Liver (tissue), 9 donors: Measurements from ENCODE around the gene IL1RAPL1. TPM values are rescaled to one million over a fixed set of nuclear protein-coding genes. Genes with fewer than 3 reads are reported as not detected.

Source experiments
- DNase-seq: peaks from one replicate; pipeline ENCODE4 v3.0.0-alpha.2; 2017; ENCODE audit warnings: low spot score
- H3K27ac ChIP-seq, 2 donors: one replicate each; pipeline ENCODE4 v1.7.0; 2013; ENCODE audit warnings: inconsistent platforms in 2 of 2, low read length in 2 of 2, control low read depth in 1 of 2, low read depth in 1 of 2, mild to moderate bottlenecking in 1 of 2
- H3K27me3 ChIP-seq, 4 donors: one replicate each; pipeline versions ENCODE4 v1.6.1 to v1.7.0; 2013; ENCODE audit warnings: low read length in 3 of 4, inconsistent platforms in 1 of 4, mild to moderate bottlenecking in 1 of 4, moderate library complexity in 1 of 4; ENCODE audit not compliant: control insufficient read depth in 4 of 4, insufficient read depth in 4 of 4
- H3K36me3 ChIP-seq, 4 donors: one replicate each; pipeline versions ENCODE4 v1.6.1 to v1.7.0; 2013; ENCODE audit warnings: low read length in 3 of 4, mild to moderate bottlenecking in 3 of 4, low read depth in 1 of 4, moderate library complexity in 1 of 4; ENCODE audit not compliant: control insufficient read depth in 4 of 4, insufficient read depth in 3 of 4
- H3K4me1 ChIP-seq, 4 donors: one replicate each; pipeline versions ENCODE4 v1.6.1 to v1.7.0; 2013; ENCODE audit warnings: low read length in 3 of 4, mild to moderate bottlenecking in 3 of 4, moderate library complexity in 1 of 4; ENCODE audit not compliant: control insufficient read depth in 4 of 4, insufficient read depth in 4 of 4
- H3K4me3 ChIP-seq, 3 donors: one replicate each; pipeline versions ENCODE4 v1.6.1 to v1.7.0; 2013; ENCODE audit warnings: low read length in 3 of 3, control low read depth in 1 of 3, low read depth in 1 of 3, mild to moderate bottlenecking in 1 of 3
- H3K9ac ChIP-seq, 2 donors: one replicate each; pipeline ENCODE4 v1.7.0; 2013; ENCODE audit warnings: low read length in 2 of 2, mild to moderate bottlenecking in 2 of 2, moderate library complexity in 2 of 2, control low read depth in 1 of 2, low read depth in 1 of 2
- H3K9me3 ChIP-seq, 4 donors: one replicate each; pipeline versions ENCODE4 v1.6.1 to v1.7.0; 2013; ENCODE audit warnings: low read length in 3 of 4; ENCODE audit not compliant: control insufficient read depth in 4 of 4
- CTCF ChIP-seq: fragments of 150-350 bp; IDR thresholded peaks from 2 replicates; pipeline ENCODE4 v1.5.1; 2017; ENCODE audit warnings: improper control_type of control experiment, low read depth, low read length; ENCODE audit not compliant: missing input control
- EGR1 ChIP-seq, 2 donors: IDR thresholded peaks; 2 replicates each; pipeline ENCODE4 v1.6.1; 2016 to 2018; ENCODE audit warnings: antibody characterized with exemption in 2 of 2, low read depth in 2 of 2
- FOXA2 ChIP-seq: IDR thresholded peaks from 2 replicates; pipeline ENCODE4 v1.6.1; 2016; ENCODE audit warnings: antibody characterized with exemption
- GABPA ChIP-seq, 2 donors: IDR thresholded peaks in 1 of 2; conservative IDR thresholded peaks in 1 of 2; 2 replicates each; pipeline ENCODE4 v1.6.1; 2016; ENCODE audit warnings: antibody characterized with exemption in 2 of 2, mild to moderate bottlenecking in 1 of 2, moderate library complexity in 1 of 2
- HNF4A ChIP-seq, 2 donors: conservative IDR thresholded peaks; 2 replicates each; pipeline ENCODE4 v1.6.1; 2016; ENCODE audit warnings: antibody characterized with exemption in 2 of 2, mild to moderate bottlenecking in 2 of 2
- HNF4G ChIP-seq: IDR thresholded peaks from 2 replicates; pipeline ENCODE4 v1.6.1; 2016; ENCODE audit warnings: antibody characterized with exemption
- JUND ChIP-seq, 2 donors: IDR thresholded peaks; 2 replicates each; pipeline ENCODE4 v1.6.1; 2016; ENCODE audit warnings: antibody characterized with exemption in 2 of 2
- MAX ChIP-seq: IDR thresholded peaks from 2 replicates; pipeline ENCODE4 v1.6.1; 2016; ENCODE audit warnings: antibody characterized with exemption
- NR2F2 ChIP-seq: IDR thresholded peaks from 2 replicates; pipeline ENCODE4 v1.6.1; 2016; ENCODE audit warnings: antibody characterized with exemption
- RAD21 ChIP-seq, 2 donors: IDR thresholded peaks; 2 replicates each; pipeline ENCODE4 v1.6.1; 2016; ENCODE audit warnings: antibody characterized with exemption in 2 of 2, mild to moderate bottlenecking in 2 of 2
- REST ChIP-seq: IDR thresholded peaks from 2 replicates; pipeline ENCODE4 v1.6.1; 2016; ENCODE audit warnings: antibody characterized with exemption, mild to moderate bottlenecking
- RXRA ChIP-seq, 2 donors: IDR thresholded peaks; 2 replicates each; pipeline ENCODE4 v1.6.1; 2017 to 2018; ENCODE audit warnings: antibody characterized with exemption in 2 of 2, mild to moderate bottlenecking in 1 of 2
- SP1 ChIP-seq: IDR thresholded peaks from 2 replicates; pipeline ENCODE4 v1.6.1; 2018; ENCODE audit warnings: antibody characterized with exemption, mild to moderate bottlenecking
- TAF1 ChIP-seq: conservative IDR thresholded peaks from 2 replicates; pipeline ENCODE4 v1.6.1; 2016; ENCODE audit warnings: antibody characterized with exemption, mild to moderate bottlenecking
- WGBS: extraction: QIAGEN DNeasy Blood & Tissue Kit; methylation state at CpG from one replicate; pipeline ENCODE4 v1.1.7; 2013; 5-methylcytosine and 5-hydroxymethylcytosine counted together
- polyA plus RNA-seq, 2 donors: library from polyadenylated mRNA; stranded (reverse) in 1 of 2; unstranded in 1 of 2; fragments of 200-250 nt in 1 of 2; fragments of >200 nt in 1 of 2; fragmentation: Nextera tagmentation in 1 of 2; extraction: Ambion mirVana in 1 of 2; gene quantifications; one replicate each; pipeline versions ENCODE4 v1.2.1 to v1.2.3, GENCODE V29; 2013 to 2015
- total RNA-seq, 2 donors: library from RNA; depleted of rRNA; stranded (reverse); fragments of >200 nt; gene quantifications; one replicate each; pipeline ENCODE4 v1.2.3, GENCODE V29; 2014
- donor health status: healthy.
- donor health status: healthy.
- donor health status: healthy.
- donor health status: healthy.
- donor health status: healthy.

Gene IL1RAPL1
- total and polyA plus RNA-seq, 4 donors: 0.08 to 0.33 TPM; not detected in 2

- Histone ChIP-seq H3K4me1 (peaks cover 0 to 13% (median 8%) of the 10 kb centered on the region in 4 donors), H3K4me3 (no peak overlapping the region), H3K9ac (no peak overlapping the region), H3K27me3 (no peaks in the 10 kb centered on the region), H3K9me3 (no peaks in the 10 kb centered on the region), H3K36me3 (no peaks in the 10 kb centered on the region), H3K27ac (no peak overlapping the region)
- no peak for DNase-seq
- WGBS: 79% methylated on average over 3 of the region's 3 CpGs
- TF ChIP-seq RAD21 (IDR thresholded peaks at IDR 0.05): no peak
- TF ChIP-seq MAX: no peak
- no peak for TF ChIP-seq REST
- no peak for TF ChIP-seq HNF4G
- no peak for TF ChIP-seq EGR1 (IDR thresholded peaks at IDR 0.05; ENCODE audit: low read depth in 2 of 2)
- no peak for TF ChIP-seq CTCF
These were observed 260.2 kb downstream of the IL1RAPL1 start for GRCh38 chrX:28847423-28847822.

GRCh38 chrX:28848707-28849106, 261.5 kb downstream of the IL1RAPL1 start:
- Histone ChIP-seq H3K36me3 (no peaks in the 10 kb centered on the region), H3K9me3 (no peaks in the 10 kb centered on the region), H3K27me3 (no peaks in the 10 kb centered on the region), H3K4me3 (no peak overlapping the region), H3K27ac (peak overlapping the region in 1 of 2 donors; percentile 50), H3K9ac (no peak overlapping the region), H3K4me1 (peaks cover 0 to 15% (median 10%) of the 10 kb centered on the region in 4 donors)
- 30% methylated on average over 3 of the region's 3 CpGs for WGBS
- TF ChIP-seq SP1 (peak; percentile 79), HNF4A (conservative IDR thresholded peaks at IDR 0.05) (peak; percentile 65 to 71), RXRA (IDR thresholded peaks at IDR 0.05) (no peak)
- DNase-seq: no peak

GRCh38 chrX:28850955-28851354, 263.7 kb downstream of the IL1RAPL1 start:
- H3K4me1 ChIP-seq: peaks cover 0 to 15% (median 10%) of the 10 kb centered on the region in 4 donors
- H3K27ac ChIP-seq: no peak overlapping the region
- 77% methylated on average over 2 of the region's 2 CpGs for WGBS
- no peaks in the 10 kb centered on the region for H3K36me3 ChIP-seq
- no peak for DNase-seq
- H3K9ac ChIP-seq: no peak overlapping the region
- H3K4me3 ChIP-seq: no peak overlapping the region
- H3K9me3 ChIP-seq: no peaks in the 10 kb centered on the region
- no peaks in the 10 kb centered on the region for H3K27me3 ChIP-seq
- no peak for TF ChIP-seq GABPA (IDR thresholded peaks at IDR 0.05 in 1 of 2, conservative IDR thresholded peaks at IDR 0.05 in 1 of 2)
- TF ChIP-seq EGR1 (IDR thresholded peaks at IDR 0.05; ENCODE audit: low read depth in 2 of 2): no peak
- no peak for TF ChIP-seq FOXA2
- TF ChIP-seq TAF1: no peak
- TF ChIP-seq JUND (IDR thresholded peaks at IDR 0.05): no peak
- TF ChIP-seq NR2F2: no peak
- TF ChIP-seq HNF4A (conservative IDR thresholded peaks at IDR 0.05): no peak
- no peak for TF ChIP-seq REST
- TF ChIP-seq HNF4G: no peak
